CD14-positive monocyte (primary cell): ENCODE data around the gene ADAMTSL2. TPM values are rescaled to one million over a fixed set of nuclear protein-coding genes. Genes with fewer than 3 reads are reported as not detected.

Source experiments
- DNase-seq, 3 donors: peaks; one replicate each; pipeline ENCODE4 v3.0.0-alpha.2; 2011 to 2022
- H2AFZ ChIP-seq: 2 replicates; pipeline ENCODE4 v1.6.0; 2012; ENCODE audit warnings: mild to moderate bottlenecking, low read depth, low read length, inconsistent platforms; ENCODE audit not compliant: insufficient read depth, poor library complexity, severe bottlenecking
- H3K27ac ChIP-seq, 2 donors: 1 replicate in 1 of 2; 2 replicates in 1 of 2; pipeline ENCODE4 v1.5.1; 2012 to 2013; ENCODE audit warnings: low read length in 2 of 2, control low read depth in 1 of 2, inconsistent platforms in 1 of 2, low read depth in 1 of 2, mild to moderate bottlenecking in 1 of 2
- H3K27me3 ChIP-seq, 2 donors: one replicate each; pipeline versions ENCODE4 v1.6.0 to v1.6.1; 2011 to 2013; ENCODE audit warnings: low read length in 2 of 2; ENCODE audit not compliant: control insufficient read depth in 2 of 2, insufficient read depth in 2 of 2
- H3K36me3 ChIP-seq, 2 donors: replicated peaks in 1 of 2; 1 replicate in 1 of 2; 2 replicates in 1 of 2; pipeline versions ENCODE4 v1.5.1 to v1.6.1; 2012 to 2013; ENCODE audit warnings: low read length in 2 of 2, control low read depth in 1 of 2, inconsistent platforms in 1 of 2, mild to moderate bottlenecking in 1 of 2; ENCODE audit not compliant: insufficient read depth in 2 of 2, control insufficient read depth in 1 of 2
- H3K4me1 ChIP-seq, 2 donors: 1 replicate in 1 of 2; 2 replicates in 1 of 2; pipeline versions ENCODE4 v1.5.1 to v1.6.1; 2012 to 2013; ENCODE audit warnings: low read length in 2 of 2, control low read depth in 1 of 2, inconsistent platforms in 1 of 2, mild to moderate bottlenecking in 1 of 2, moderate library complexity in 1 of 2; ENCODE audit not compliant: insufficient read depth in 2 of 2, control insufficient read depth in 1 of 2
- H3K4me2 ChIP-seq: replicated peaks from 2 replicates; pipeline ENCODE3; 2012; ENCODE audit warnings: low read length, moderate library complexity, mild to moderate bottlenecking; ENCODE audit not compliant: poor library complexity, severe bottlenecking; ENCODE audit errors: extremely low read depth
- H3K4me3 ChIP-seq, 3 experiments: fragments of 200-600 bp in 1 of 3; sonication (generic) in 1 of 3; replicated peaks in 1 of 3; 1 replicate in 2 of 3; 2 replicates in 1 of 3; pipeline ENCODE4 v1.5.1; 2011 to 2013; ENCODE audit warnings: low read length in 3 of 3, mild to moderate bottlenecking in 3 of 3, control low read depth in 2 of 3, low read depth in 2 of 3, inconsistent platforms in 1 of 3, moderate library complexity in 1 of 3
- H3K79me2 ChIP-seq: 2 replicates; pipeline ENCODE4 v1.6.0; 2012; ENCODE audit warnings: mild to moderate bottlenecking, control low read depth, inconsistent platforms, low read length, moderate library complexity; ENCODE audit not compliant: insufficient read depth
- H3K9ac ChIP-seq: 2 replicates; pipeline ENCODE4 v1.6.0; 2017; ENCODE audit warnings: low read length, mild to moderate bottlenecking; ENCODE audit not compliant: insufficient read depth, poor library complexity, severe bottlenecking
- H3K9me3 ChIP-seq, 2 donors: replicated peaks in 1 of 2; 1 replicate in 1 of 2; 2 replicates in 1 of 2; pipeline versions ENCODE4 v1.5.1 to v1.6.1; 2012 to 2013; ENCODE audit warnings: low read length in 2 of 2, control low read depth in 1 of 2; ENCODE audit not compliant: control insufficient read depth in 1 of 2, insufficient read depth in 1 of 2
- H4K20me1 ChIP-seq: 2 replicates; pipeline ENCODE4 v1.6.0; 2012; ENCODE audit warnings: mild to moderate bottlenecking, low read length, control low read depth, moderate library complexity; ENCODE audit not compliant: insufficient read depth
- H3K27ac Mint-ChIP-seq, 7 donors: one replicate each; pipeline ENCODE4 v1.8.0; 2020; ENCODE audit warnings: mild to moderate bottlenecking in 7 of 7, mixed read lengths in 7 of 7, moderate library complexity in 6 of 7, inconsistent platforms in 2 of 7
- H3K27me3 Mint-ChIP-seq, 3 donors: one replicate each; pipeline ENCODE4 v1.8.0; 2021 to 2022; ENCODE audit warnings: low read depth in 3 of 3, mild to moderate bottlenecking in 3 of 3, mixed read lengths in 3 of 3, moderate library complexity in 3 of 3, inconsistent platforms in 1 of 3
- H3K36me3 Mint-ChIP-seq, 2 donors: one replicate each; pipeline ENCODE4 v1.8.0; 2020; ENCODE audit warnings: mixed read lengths in 2 of 2, inconsistent platforms in 1 of 2, mild to moderate bottlenecking in 1 of 2
- H3K4me1 Mint-ChIP-seq: one replicate; pipeline ENCODE4 v1.8.0; 2020; ENCODE audit warnings: mild to moderate bottlenecking, mixed read lengths
- H3K4me3 Mint-ChIP-seq, 2 donors: one replicate each; pipeline ENCODE4 v1.8.0; 2020; ENCODE audit warnings: mild to moderate bottlenecking in 2 of 2, mixed read lengths in 2 of 2, moderate library complexity in 1 of 2
- H3K9me3 Mint-ChIP-seq, 7 donors: one replicate each; pipeline ENCODE4 v1.8.0; 2020 to 2022; ENCODE audit warnings: mixed read lengths in 7 of 7, mild to moderate bottlenecking in 6 of 7, moderate library complexity in 6 of 7, inconsistent platforms in 2 of 7
- CTCF ChIP-seq: fragments of 200-600 bp; IDR thresholded peaks from one replicate; pipeline ENCODE4 v1.8.0; 2022; ENCODE audit warnings: antibody characterized with exemption, mild to moderate bottlenecking
- WGBS: methylation state at CpG from one replicate; pipeline ENCODE4 v1.1.5; 2013; ENCODE audit warnings: missing lambda C conversion rate; ENCODE audit not compliant: insufficient coverage; 5-methylcytosine and 5-hydroxymethylcytosine counted together
- intact Hi-C, 2 donors: fragments of 100-400 bp; cut with micrococcal nuclease; formaldehyde crosslinking; loops; one replicate each; pipeline versions ENCODE4 v1.15.0 to v1.15.1; 2023
- polyA plus RNA-seq, 3 donors: library from polyadenylated mRNA; depleted of rRNA in 1 of 3; unstranded in 2 of 3; stranded (reverse) in 1 of 3; fragments of 300-500 nt in 2 of 3; fragments of >200 nt in 1 of 3; fragmentation: Illumina TruSeq in 2 of 3; gene quantifications; 1 replicate in 2 of 3; 2 replicates in 1 of 3; pipeline ENCODE4 v1.2.3, GENCODE V29; 2012 to 2021

ADAMTSL2 gene
- polyA plus RNA-seq, 3 donors = 0.08 TPM; not detected in 2

- H3K27ac ChIP-seq = no peak overlapping the region
- no peak overlapping the region for H3K4me2 ChIP-seq
- peaks cover 3% of the 10 kb centered on the region for H3K4me1 Mint-ChIP-seq
- peak overlapping the region in 1 of 7 donors; percentile 50 for H3K27ac Mint-ChIP-seq
- peak overlapping the region in 1 of 2 donors; percentile 57 for H3K4me3 Mint-ChIP-seq
- peaks cover 0 to 34% of the 10 kb centered on the region in 2 donors for H3K27me3 ChIP-seq
- no peak overlapping the region for H3K9ac ChIP-seq
- H3K9me3 Mint-ChIP-seq = peaks cover 0 to 2% (median 0%) of the 10 kb centered on the region in 7 donors
- intact Hi-C loops = no loop called here
- H3K36me3 Mint-ChIP-seq = no peaks in the 10 kb centered on the region
- no peak for TF ChIP-seq CTCF
- H3K36me3 ChIP-seq = no peaks in the 10 kb centered on the region
- peaks cover 18 to 49% (median 40%) of the 10 kb centered on the region in 3 donors for H3K27me3 Mint-ChIP-seq
- H3K4me3 ChIP-seq = no peak overlapping the region
- H3K4me1 ChIP-seq = no peaks in the 10 kb centered on the region
- H3K79me2 ChIP-seq = no peaks in the 10 kb centered on the region
- WGBS = 29% methylated on average over 38 of the region's 41 CpGs
- no peaks in the 10 kb centered on the region for H4K20me1 ChIP-seq
- no peaks in the 10 kb centered on the region for H3K9me3 ChIP-seq
- no peak overlapping the region for H2AFZ ChIP-seq
- no peak for DNase-seq
Measured at GRCh38 chr9:133578524-133579441, 44.3 kb downstream of the ADAMTSL2 start.

DNA sequence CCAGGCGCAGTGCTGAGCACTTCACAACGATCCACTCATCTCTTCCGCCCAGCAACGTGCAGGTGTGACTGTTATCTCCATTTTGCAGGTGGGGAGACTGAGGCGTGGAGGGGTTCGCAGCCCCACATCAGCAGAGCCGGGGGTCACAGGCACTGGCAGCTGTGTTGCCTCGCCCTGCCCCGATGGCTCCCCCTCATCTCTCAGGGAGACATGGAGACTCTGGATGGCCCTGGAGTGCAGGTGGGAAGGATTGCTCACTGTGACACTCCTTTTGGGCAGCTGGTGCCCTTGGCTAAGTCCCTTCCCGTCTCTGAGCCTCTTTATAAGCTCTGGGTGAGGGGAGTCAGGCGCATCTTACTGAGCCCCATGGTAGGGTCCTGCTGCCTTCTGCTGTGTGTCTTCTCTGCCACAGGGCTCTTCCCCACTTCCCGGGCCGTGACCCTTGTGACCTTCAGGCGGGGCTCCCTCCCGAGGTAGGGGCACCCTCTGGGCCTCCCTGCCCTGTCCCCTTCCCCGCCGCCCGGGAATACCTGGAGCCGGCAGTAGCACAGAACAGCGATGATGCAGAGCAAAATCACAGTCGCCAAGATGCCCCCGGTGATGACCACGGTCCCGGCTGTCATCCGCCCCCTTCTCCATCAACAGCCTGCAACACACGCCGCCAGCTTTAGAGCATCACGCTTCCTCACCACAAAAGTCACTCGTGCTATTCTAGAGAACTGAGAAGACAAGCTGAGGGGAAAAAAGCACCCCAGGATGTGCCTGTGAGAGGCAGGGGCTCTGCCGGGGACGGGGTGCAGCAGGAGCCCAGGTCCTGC, 45.3 kb downstream of the ADAMTSL2 start:
- WGBS = 88% methylated on average over 26 of the region's 31 CpGs
- TF ChIP-seq CTCF = no peak
- Histone ChIP-seq H3K27ac (no peak overlapping the region), H4K20me1 (no peaks in the 10 kb centered on the region), H3K27me3 (peaks cover 1 to 43% of the 10 kb centered on the region in 2 donors), H3K36me3 (no peaks in the 10 kb centered on the region), H3K4me3 (no peak overlapping the region), H3K4me2 (no peak overlapping the region), H3K9ac (no peak overlapping the region), H3K79me2 (no peaks in the 10 kb centered on the region), H3K4me1 (no peaks in the 10 kb centered on the region), H2AFZ (no peak overlapping the region), H3K9me3 (no peaks in the 10 kb centered on the region)
- no peaks in the 10 kb centered on the region for H3K36me3 Mint-ChIP-seq
- intact Hi-C loops = no loop called here
- H3K27me3 Mint-ChIP-seq = peaks cover 27 to 58% (median 49%) of the 10 kb centered on the region in 3 donors
- no peak overlapping the region for H3K27ac Mint-ChIP-seq
- H3K4me1 Mint-ChIP-seq = peaks cover 3% of the 10 kb centered on the region
- H3K4me3 Mint-ChIP-seq = peak overlapping the region in 1 of 2 donors; percentile 15
- DNase-seq = no peak
- peaks cover 0 to 2% (median 0%) of the 10 kb centered on the region in 7 donors for H3K9me3 Mint-ChIP-seq
